Activated CD4-positive, CD25-positive, alpha-beta regulatory T cell treated with anti-CD3 and anti-CD28 coated beads, Interleukin-2, amount 50 U/mL, for 24 hours (primary cell): ENCODE data around the gene PFN1.
"Not testable (repeated sequence)": the region's sequence is repeated elsewhere in the genome, so short reads cannot be mapped to it uniquely, and the experiment has no call there.

Experiments used
- ATAC-seq, 2 donors: fragments of 150-1000 bp; cut with Tn5 transposase; one replicate each; pipeline ENCODE4 v1.10.0; 2021; ENCODE audit warnings: mild to moderate bottlenecking in 1 of 2, moderate library complexity in 1 of 2

PFN1 gene

GRCh38 chr17:4945176-4945943 lies 3.0 kb downstream of the PFN1 start:
- ATAC-seq, result peak; percentile 47 to 53

- no peak for ATAC-seq
Measured at GRCh38 chr17:4944554-4945175, 3.7 kb downstream of the PFN1 start.

GRCh38 chr17:4944163-4944553 lies 4.2 kb downstream of the PFN1 start:
- ATAC-seq, result no peak

GRCh38 chr17:4942760-4943508 lies 5.4 kb downstream of the PFN1 start:
- no peak for ATAC-seq

GRCh38 chr17:4941319-4941610 lies 7.1 kb downstream of the PFN1 start:
- ATAC-seq, result no peak

GRCh38 chr17:4940555-4941318 lies 7.6 kb downstream of the PFN1 start:
- no peak for ATAC-seq

- peak; percentile 85 to 86 for ATAC-seq
Measured at GRCh38 chr17:4939796-4940554, 8.4 kb downstream of the PFN1 start, which contains the start of the genes RNF167 and SLC25A11. RNF167 (plus strand) TSS chr17:4940268; CDS start chr17:4940910, 642 bp downstream. SLC25A11 (minus strand) TSS chr17:4940046; CDS start chr17:4939910, 136 bp downstream.

- ATAC-seq, result peak; percentile 0
Measured at GRCh38 chr17:4939546-4939795, 8.9 kb downstream of the PFN1 start.

- ATAC-seq, result no peak
Measured at GRCh38 chr17:4938688-4939545, 9.4 kb downstream of the PFN1 start.

GRCh38 chr17:4938069-4938491 lies 10.2 kb downstream of the PFN1 start:
- no peak for ATAC-seq

- no peak for ATAC-seq
Measured at GRCh38 chr17:4937553-4937952, 10.8 kb downstream of the PFN1 start.

GRCh38 chr17:4936436-4936835 lies 11.9 kb downstream of the PFN1 start:
- no peak for ATAC-seq

GRCh38 chr17:4935650-4936049 lies 12.7 kb downstream of the PFN1 start:
- no peak for ATAC-seq

GRCh38 chr17:4934173-4934979 lies 14.0 kb downstream of the PFN1 start:
- no peak for ATAC-seq

- no peak for ATAC-seq
Measured at GRCh38 chr17:4933646-4934045, 14.7 kb downstream of the PFN1 start.

GRCh38 chr17:4932756-4933155 lies 15.6 kb downstream of the PFN1 start:
- ATAC-seq, result no peak

- ATAC-seq, result no peak
Measured at GRCh38 chr17:4931963-4932362, 16.4 kb downstream of the PFN1 start, which contains the start of gene GP1BA. GP1BA (plus strand) TSS chr17:4932277; CDS start chr17:4932605, 328 bp downstream.

- no peak for ATAC-seq
Measured at GRCh38 chr17:4928881-4929280, 19.4 kb downstream of the PFN1 start.

- not testable (repeated sequence) for ATAC-seq
Measured at GRCh38 chr17:4926577-4927335, 21.6 kb downstream of the PFN1 start.

- ATAC-seq, result no peak
Measured at GRCh38 chr17:4921320-4921719, 27.0 kb downstream of the PFN1 start.
